Progenitor cell of endocrine pancreas (in vitro differentiated cells): Measurements from ENCODE around the gene DUOXA1. TPM values are rescaled to one million over a fixed set of nuclear protein-coding genes. Genes with fewer than 3 reads are reported as not detected.

Experiments
- DNase-seq: peaks from one replicate; pipeline ENCODE4 v3.0.0; 2021; ENCODE audit warnings: low spot score; ENCODE audit not compliant: unreplicated experiment
- H3K27ac Mint-ChIP-seq: 2 replicates; pipeline ENCODE4 v1.8.0; 2021; ENCODE audit warnings: mild to moderate bottlenecking, moderate library complexity, mixed read lengths
- H3K27me3 Mint-ChIP-seq: 2 replicates; pipeline ENCODE4 v1.8.0; 2021; ENCODE audit warnings: mixed read lengths
- H3K36me3 Mint-ChIP-seq: 2 replicates; pipeline ENCODE4 v1.8.0; 2022; ENCODE audit warnings: mixed read lengths; ENCODE audit not compliant: insufficient read depth
- H3K4me1 Mint-ChIP-seq: 2 replicates; pipeline ENCODE4 v1.8.0; 2021; ENCODE audit warnings: low read depth, mixed read lengths
- H3K4me3 Mint-ChIP-seq: 2 replicates; pipeline ENCODE4 v1.8.0; 2021; ENCODE audit warnings: low read depth, mild to moderate bottlenecking, moderate library complexity, mixed read lengths
- H3K9me3 Mint-ChIP-seq: 2 replicates; pipeline ENCODE4 v1.8.0; 2021; ENCODE audit warnings: low read depth, mixed read lengths
- total RNA-seq: library from RNA; stranded (reverse); gene quantifications from 2 replicates; pipeline ENCODE4 v1.2.1, GENCODE V29; 2021
- TF ChIP-seq, protein P1 (sequence below): fragments of 200-600 bp; sonication (generic); IDR thresholded peaks from one replicate; pipeline ENCODE4 v1.5.0; 2021; ENCODE audit warnings: antibody characterized with exemption, mild to moderate bottlenecking; ENCODE audit not compliant: unreplicated experiment

The DUOXA1 gene
- total RNA-seq, 1 donor from 2014 or later = 1.3 TPM

DNA sequence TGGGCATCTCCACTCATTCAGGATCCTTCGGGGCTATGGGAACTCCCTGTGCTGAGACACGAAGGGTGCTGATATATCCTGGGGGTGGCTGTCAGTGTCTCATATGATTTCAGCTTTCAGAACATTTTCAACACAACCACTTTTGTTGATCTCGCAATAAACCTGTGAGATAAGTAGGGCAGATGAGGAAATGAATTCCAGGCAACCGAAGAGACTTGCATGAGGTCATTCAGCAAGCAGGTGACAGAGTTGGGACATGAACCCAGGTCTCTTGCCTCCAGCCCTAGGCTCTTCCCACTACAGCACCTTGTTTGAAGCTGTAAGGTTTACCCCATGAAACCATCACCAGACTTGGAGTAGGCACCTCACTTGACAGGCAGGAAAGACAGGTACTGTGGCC lies 16.7 kb upstream of the DUOXA1 start:
- peaks cover 24% of the 10 kb centered on the region for H3K27me3 Mint-ChIP-seq
- H3K4me1 Mint-ChIP-seq = peaks cover 3% of the 10 kb centered on the region
- TF ChIP-seq, protein P1, sequence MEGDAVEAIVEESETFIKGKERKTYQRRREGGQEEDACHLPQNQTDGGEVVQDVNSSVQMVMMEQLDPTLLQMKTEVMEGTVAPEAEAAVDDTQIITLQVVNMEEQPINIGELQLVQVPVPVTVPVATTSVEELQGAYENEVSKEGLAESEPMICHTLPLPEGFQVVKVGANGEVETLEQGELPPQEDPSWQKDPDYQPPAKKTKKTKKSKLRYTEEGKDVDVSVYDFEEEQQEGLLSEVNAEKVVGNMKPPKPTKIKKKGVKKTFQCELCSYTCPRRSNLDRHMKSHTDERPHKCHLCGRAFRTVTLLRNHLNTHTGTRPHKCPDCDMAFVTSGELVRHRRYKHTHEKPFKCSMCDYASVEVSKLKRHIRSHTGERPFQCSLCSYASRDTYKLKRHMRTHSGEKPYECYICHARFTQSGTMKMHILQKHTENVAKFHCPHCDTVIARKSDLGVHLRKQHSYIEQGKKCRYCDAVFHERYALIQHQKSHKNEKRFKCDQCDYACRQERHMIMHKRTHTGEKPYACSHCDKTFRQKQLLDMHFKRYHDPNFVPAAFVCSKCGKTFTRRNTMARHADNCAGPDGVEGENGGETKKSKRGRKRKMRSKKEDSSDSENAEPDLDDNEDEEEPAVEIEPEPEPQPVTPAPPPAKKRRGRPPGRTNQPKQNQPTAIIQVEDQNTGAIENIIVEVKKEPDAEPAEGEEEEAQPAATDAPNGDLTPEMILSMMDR = no peak
- no peak overlapping the region for H3K27ac Mint-ChIP-seq
- H3K4me3 Mint-ChIP-seq = no peak overlapping the region
- H3K36me3 Mint-ChIP-seq = no peaks in the 10 kb centered on the region
- no peaks in the 10 kb centered on the region for H3K9me3 Mint-ChIP-seq
- no peak for DNase-seq

DNA sequence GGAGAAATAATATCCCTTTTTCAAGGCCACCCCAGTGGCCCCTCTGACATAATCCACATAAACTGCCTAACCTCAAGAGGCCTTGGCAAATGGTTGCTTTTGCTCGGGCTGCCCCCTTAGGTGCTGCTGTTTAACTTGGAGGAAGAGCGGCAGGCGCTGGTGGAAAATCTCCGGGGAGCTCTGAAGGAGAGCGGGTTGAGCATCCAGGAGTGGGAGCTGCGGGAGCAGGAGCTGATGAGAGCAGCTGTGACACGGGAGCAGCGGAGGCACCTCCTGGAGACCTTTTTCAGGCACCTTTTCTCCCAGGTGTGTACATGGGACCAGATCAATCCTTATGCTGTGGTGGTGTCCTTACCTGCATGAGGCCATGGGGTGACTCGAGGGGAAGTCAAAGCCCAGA lies 15.1 kb upstream of the DUOXA1 start:
- H3K27me3 Mint-ChIP-seq = peaks cover 22% of the 10 kb centered on the region
- H3K9me3 Mint-ChIP-seq = no peaks in the 10 kb centered on the region
- TF ChIP-seq, protein P1 = no peak
- peaks cover 3% of the 10 kb centered on the region for H3K4me1 Mint-ChIP-seq
- no peak overlapping the region for H3K27ac Mint-ChIP-seq
- H3K4me3 Mint-ChIP-seq = no peak overlapping the region
- no peaks in the 10 kb centered on the region for H3K36me3 Mint-ChIP-seq
- no peak for DNase-seq

DNA sequence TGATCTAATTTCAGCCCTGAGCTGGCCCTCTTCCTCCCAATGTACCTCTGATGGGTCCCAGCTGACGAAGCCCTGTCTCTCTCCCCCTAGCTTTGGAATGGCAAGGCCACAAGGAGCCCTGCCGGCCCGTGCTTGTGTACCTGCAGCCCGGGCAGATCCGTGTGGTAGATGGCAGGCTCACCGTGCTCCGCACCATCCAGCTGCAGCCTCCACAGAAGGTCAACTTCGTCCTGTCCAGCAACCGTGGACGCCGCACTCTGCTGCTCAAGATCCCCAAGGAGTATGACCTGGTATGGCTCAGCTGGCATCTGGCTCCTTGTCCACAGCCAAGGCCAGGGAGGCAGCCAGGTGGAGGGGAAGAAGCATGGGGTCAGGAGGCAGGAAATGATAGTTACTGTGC lies 14.3 kb upstream of the DUOXA1 start:
- TF ChIP-seq, protein P1 = no peak
- Mint-ChIP-seq H3K4me1 (peaks cover 2% of the 10 kb centered on the region), H3K36me3 (no peaks in the 10 kb centered on the region), H3K9me3 (no peaks in the 10 kb centered on the region), H3K4me3 (no peak overlapping the region), H3K27ac (peak overlapping the region; percentile 59), H3K27me3 (peaks cover 22% of the 10 kb centered on the region)
- no peak for DNase-seq

DNA sequence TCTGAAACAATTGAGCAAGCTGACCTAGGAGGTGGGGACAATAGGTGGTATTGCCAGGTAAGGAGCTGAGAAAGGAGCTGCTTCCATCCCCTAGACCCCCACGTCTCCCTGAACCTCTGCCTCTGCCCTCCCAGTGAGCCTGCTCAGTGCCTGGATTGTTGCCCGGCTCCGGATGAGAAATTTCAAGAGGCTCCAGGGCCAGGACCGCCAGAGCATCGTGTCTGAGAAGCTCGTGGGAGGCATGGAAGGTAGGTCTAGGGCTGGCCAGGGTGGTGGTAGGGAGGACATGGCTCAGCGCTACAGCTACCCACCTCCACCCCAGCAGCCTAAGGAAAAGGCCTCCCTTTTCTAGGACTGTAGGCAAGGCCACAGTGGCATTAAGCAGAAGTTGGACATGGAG lies 13.4 kb upstream of the DUOXA1 start:
- H3K27ac Mint-ChIP-seq = no peak overlapping the region
- H3K36me3 Mint-ChIP-seq = no peaks in the 10 kb centered on the region
- no peak overlapping the region for H3K4me3 Mint-ChIP-seq
- no peaks in the 10 kb centered on the region for H3K4me1 Mint-ChIP-seq
- no peaks in the 10 kb centered on the region for H3K9me3 Mint-ChIP-seq
- DNase-seq = no peak
- peaks cover 22% of the 10 kb centered on the region for H3K27me3 Mint-ChIP-seq
- TF ChIP-seq, protein P1 = no peak

DNA sequence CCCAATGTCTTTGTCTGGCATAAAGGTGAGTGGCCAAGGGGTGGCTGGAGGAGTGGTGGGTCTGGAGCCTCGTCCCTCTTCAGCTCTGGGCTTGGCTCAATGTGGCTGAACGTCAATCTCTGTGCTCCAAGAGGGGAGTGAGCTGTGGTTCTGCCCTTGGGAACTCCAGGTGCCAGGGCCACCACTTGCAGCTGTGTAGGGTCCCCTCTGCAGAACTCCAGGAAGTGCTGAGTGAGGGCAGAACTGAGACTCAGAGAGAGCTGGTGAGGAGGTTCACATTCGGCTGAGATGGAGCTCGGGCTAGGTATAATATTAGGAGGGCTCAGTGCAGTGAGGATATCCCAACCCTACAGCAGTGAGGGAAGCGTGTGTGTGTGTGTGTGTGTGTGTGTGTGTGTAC lies 11.7 kb upstream of the DUOXA1 start:
- no peaks in the 10 kb centered on the region for H3K4me1 Mint-ChIP-seq
- TF ChIP-seq, protein P1 = no peak
- no peaks in the 10 kb centered on the region for H3K36me3 Mint-ChIP-seq
- no peak overlapping the region for H3K4me3 Mint-ChIP-seq
- no peak for DNase-seq
- no peak overlapping the region for H3K27ac Mint-ChIP-seq
- no peaks in the 10 kb centered on the region for H3K9me3 Mint-ChIP-seq
- peaks cover 28% of the 10 kb centered on the region for H3K27me3 Mint-ChIP-seq
